ENCODE data around the gene SKAP1.

Gene SKAP1

DNA sequence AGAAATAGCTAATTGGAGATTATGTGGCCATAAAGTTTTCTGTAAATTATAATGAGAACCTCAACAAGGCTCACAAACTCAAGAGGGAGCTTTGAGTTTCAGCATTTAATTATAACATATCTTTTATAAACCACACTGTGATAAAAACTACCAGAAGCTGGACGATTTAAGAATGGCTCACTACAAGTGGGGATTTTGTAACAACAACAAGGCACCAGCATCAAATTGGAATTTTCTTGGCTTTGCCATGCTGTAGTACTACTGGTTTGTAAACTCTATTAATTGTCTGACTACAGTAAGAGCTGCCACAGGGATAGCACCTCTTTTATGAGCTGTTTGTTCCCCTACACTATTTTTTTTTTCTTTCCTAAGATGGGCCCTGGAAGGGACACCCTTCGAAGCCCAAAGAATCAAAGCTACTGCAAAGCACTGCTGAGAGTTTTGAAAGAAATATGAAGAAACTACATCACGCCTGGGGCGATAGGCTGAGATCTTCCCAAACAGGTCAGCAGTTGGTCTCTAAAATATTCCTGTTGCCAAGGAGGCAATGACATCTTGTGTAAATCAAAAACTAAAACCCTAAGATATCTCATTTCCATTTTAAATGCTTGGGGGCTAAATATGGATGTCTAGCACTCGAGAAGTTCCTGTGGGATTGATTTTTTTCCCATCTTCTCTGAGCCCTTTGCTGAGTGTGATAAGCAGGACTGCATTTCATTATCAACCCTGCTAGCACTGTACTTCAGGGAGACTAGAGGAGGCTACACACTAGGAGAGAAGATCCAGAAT lies 40.9 kb downstream of the SKAP1 start:
- H3K79me2 ChIP-seq (ENCODE audit: low read length), result no peaks in the 10 kb centered on the region
- H2AFZ ChIP-seq (ENCODE audit: low read length), result no peak overlapping the region
- H3K36me3 ChIP-seq (replicated peaks; ENCODE audit: insufficient read depth, low read length), result no peaks in the 10 kb centered on the region
- no peaks in the 10 kb centered on the region for H3K9me2 ChIP-seq (replicated peaks; ENCODE audit: insufficient read depth, low read length)
- H3K4me2 ChIP-seq (ENCODE audit: low read depth, low read length), result no peak overlapping the region
- H4K20me1 ChIP-seq (ENCODE audit: insufficient read depth, low read length), result no peaks in the 10 kb centered on the region
- H3K9ac ChIP-seq (ENCODE audit: low read length), result no peak overlapping the region
- H3F3A ChIP-seq (ENCODE audit: insufficient read depth, low read length), result no peaks in the 10 kb centered on the region
- DNase-seq, result no peak
- TF ChIP-seq EZH2 (optimal IDR thresholded peaks at IDR 0.05; ENCODE audit: low read depth, low read length), result no peak
- TF ChIP-seq, protein P1, sequence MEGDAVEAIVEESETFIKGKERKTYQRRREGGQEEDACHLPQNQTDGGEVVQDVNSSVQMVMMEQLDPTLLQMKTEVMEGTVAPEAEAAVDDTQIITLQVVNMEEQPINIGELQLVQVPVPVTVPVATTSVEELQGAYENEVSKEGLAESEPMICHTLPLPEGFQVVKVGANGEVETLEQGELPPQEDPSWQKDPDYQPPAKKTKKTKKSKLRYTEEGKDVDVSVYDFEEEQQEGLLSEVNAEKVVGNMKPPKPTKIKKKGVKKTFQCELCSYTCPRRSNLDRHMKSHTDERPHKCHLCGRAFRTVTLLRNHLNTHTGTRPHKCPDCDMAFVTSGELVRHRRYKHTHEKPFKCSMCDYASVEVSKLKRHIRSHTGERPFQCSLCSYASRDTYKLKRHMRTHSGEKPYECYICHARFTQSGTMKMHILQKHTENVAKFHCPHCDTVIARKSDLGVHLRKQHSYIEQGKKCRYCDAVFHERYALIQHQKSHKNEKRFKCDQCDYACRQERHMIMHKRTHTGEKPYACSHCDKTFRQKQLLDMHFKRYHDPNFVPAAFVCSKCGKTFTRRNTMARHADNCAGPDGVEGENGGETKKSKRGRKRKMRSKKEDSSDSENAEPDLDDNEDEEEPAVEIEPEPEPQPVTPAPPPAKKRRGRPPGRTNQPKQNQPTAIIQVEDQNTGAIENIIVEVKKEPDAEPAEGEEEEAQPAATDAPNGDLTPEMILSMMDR (IDR thresholded peaks at IDR 0.05; ENCODE audit: low read length), result no peak
- TF ChIP-seq EZH2phosphoT487 (IDR thresholded peaks at IDR 0.05; ENCODE audit: low read length), result no peak
- H3K9me3 ChIP-seq (replicated peaks; ENCODE audit: insufficient read depth, low read length), result no peaks in the 10 kb centered on the region
- H3K27me3 ChIP-seq (replicated peaks; ENCODE audit: insufficient read depth, low read length), result no peaks in the 10 kb centered on the region
- no peak overlapping the region for H3K27ac ChIP-seq (ENCODE audit: low read length)
- 0 out of 2 replicates have a peak, but pooled peaks cover 7% of the 10 kb centered on the region for H3K4me1 ChIP-seq (ENCODE audit: low read length)
- no peak overlapping the region for H3K4me3 ChIP-seq (ENCODE audit: low read length)

DNA sequence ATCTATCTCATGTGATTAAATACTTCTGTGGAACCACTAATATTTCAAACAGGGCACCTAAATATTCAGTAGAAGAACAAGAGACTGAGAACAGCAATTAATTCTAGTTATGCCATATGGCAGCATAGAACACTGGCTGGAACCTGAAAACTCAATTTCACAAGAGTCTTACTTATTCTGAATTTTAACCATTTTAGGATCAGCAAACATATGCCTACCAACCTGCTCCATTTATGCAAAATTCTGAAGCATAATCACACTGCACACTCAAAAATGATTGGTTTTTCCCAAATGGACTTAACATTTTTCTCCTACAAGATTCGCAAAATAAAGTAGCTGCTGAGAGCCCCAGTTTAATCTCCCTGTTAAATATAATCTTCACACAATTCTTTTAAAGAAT lies 43.2 kb downstream of the SKAP1 start:
- no peak for DNase-seq
- Histone ChIP-seq H3K4me3 (ENCODE audit: low read length) (no peak overlapping the region), H3K9me3 (replicated peaks; ENCODE audit: insufficient read depth, low read length) (no peaks in the 10 kb centered on the region), H2AFZ (ENCODE audit: low read length) (no peak overlapping the region), H3K9me2 (replicated peaks; ENCODE audit: insufficient read depth, low read length) (no peaks in the 10 kb centered on the region), H3F3A (ENCODE audit: insufficient read depth, low read length) (no peaks in the 10 kb centered on the region), H3K36me3 (replicated peaks; ENCODE audit: insufficient read depth, low read length) (no peaks in the 10 kb centered on the region), H3K27ac (ENCODE audit: low read length) (no peak overlapping the region), H3K4me1 (ENCODE audit: low read length) (no peaks in the 10 kb centered on the region), H3K4me2 (ENCODE audit: low read depth, low read length) (no peak overlapping the region), H3K27me3 (replicated peaks; ENCODE audit: insufficient read depth, low read length) (no peaks in the 10 kb centered on the region), H3K9ac (ENCODE audit: low read length) (no peak overlapping the region), H3K79me2 (ENCODE audit: low read length) (no peaks in the 10 kb centered on the region), H4K20me1 (ENCODE audit: insufficient read depth, low read length) (no peaks in the 10 kb centered on the region)
- no peak for TF ChIP-seq EZH2phosphoT487 (IDR thresholded peaks at IDR 0.05; ENCODE audit: low read length)

DNA sequence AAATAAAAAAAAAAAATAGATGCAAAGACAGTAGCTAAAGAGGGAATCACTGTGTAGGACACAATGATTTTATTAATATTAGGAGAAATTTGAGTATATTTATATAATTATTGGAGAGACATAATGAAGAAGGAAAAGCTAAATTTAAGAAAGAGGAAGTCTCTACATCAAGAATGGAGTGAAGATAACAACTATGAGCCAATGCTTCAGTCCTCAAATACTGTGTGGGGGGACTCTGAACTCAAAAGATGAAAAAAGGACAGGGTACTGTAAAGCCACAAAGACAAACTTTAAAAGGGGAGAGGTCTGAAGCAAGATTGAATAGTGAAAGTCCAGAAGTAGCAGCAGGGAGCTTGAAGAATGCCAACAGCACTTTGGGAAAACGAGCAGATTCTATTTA lies 44.7 kb downstream of the SKAP1 start:
- DNase-seq, result no peak
- Histone ChIP-seq H3K27me3 (replicated peaks; ENCODE audit: insufficient read depth, low read length) (no peaks in the 10 kb centered on the region), H3K4me2 (ENCODE audit: low read depth, low read length) (no peak overlapping the region), H3K79me2 (ENCODE audit: low read length) (no peaks in the 10 kb centered on the region), H3K36me3 (replicated peaks; ENCODE audit: insufficient read depth, low read length) (no peaks in the 10 kb centered on the region), H4K20me1 (ENCODE audit: insufficient read depth, low read length) (no peaks in the 10 kb centered on the region), H3K27ac (ENCODE audit: low read length) (no peak overlapping the region), H3K9me2 (replicated peaks; ENCODE audit: insufficient read depth, low read length) (no peaks in the 10 kb centered on the region), H2AFZ (ENCODE audit: low read length) (no peak overlapping the region), H3K4me1 (ENCODE audit: low read length) (no peaks in the 10 kb centered on the region), H3K9ac (ENCODE audit: low read length) (no peak overlapping the region), H3K4me3 (ENCODE audit: low read length) (no peak overlapping the region), H3F3A (ENCODE audit: insufficient read depth, low read length) (no peaks in the 10 kb centered on the region), H3K9me3 (replicated peaks; ENCODE audit: insufficient read depth, low read length) (no peaks in the 10 kb centered on the region)
- TF ChIP-seq EZH2 (optimal IDR thresholded peaks at IDR 0.05; ENCODE audit: low read depth, low read length), result no peak
- no peak for TF ChIP-seq EZH2phosphoT487 (IDR thresholded peaks at IDR 0.05; ENCODE audit: low read length)
- TF ChIP-seq, protein P1 (IDR thresholded peaks at IDR 0.05; ENCODE audit: low read length), result no peak

DNA sequence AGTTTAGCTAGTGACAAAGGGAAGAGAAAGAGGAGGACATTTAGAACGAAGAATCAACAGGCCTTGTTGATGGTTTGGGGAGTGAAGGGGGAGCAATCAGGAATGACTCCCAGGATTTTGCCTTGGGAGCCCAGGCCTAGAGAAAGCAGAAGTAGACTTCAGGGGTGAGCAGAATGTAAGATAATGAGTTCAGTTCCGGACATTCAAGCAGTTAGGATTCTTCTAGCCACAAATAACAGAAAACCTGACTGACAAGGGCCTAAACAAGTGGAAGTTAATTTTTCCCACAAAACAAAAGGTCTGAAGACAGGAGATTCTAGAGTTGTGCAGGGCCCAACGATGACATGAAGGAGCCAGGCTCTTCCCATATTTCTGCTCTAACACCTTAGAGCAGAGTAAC lies 45.9 kb downstream of the SKAP1 start:
- H3K27me3 ChIP-seq (replicated peaks; ENCODE audit: insufficient read depth, low read length), result no peaks in the 10 kb centered on the region
- TF ChIP-seq EZH2 (optimal IDR thresholded peaks at IDR 0.05; ENCODE audit: low read depth, low read length), result no peak
- TF ChIP-seq EZH2phosphoT487 (IDR thresholded peaks at IDR 0.05; ENCODE audit: low read length), result no peak
- TF ChIP-seq, protein P1 (IDR thresholded peaks at IDR 0.05; ENCODE audit: low read length), result no peak
- H3K4me1 ChIP-seq (ENCODE audit: low read length), result no peaks in the 10 kb centered on the region
- no peaks in the 10 kb centered on the region for H3K36me3 ChIP-seq (replicated peaks; ENCODE audit: insufficient read depth, low read length)
- no peak overlapping the region for H3K27ac ChIP-seq (ENCODE audit: low read length)
- no peak overlapping the region for H3K4me2 ChIP-seq (ENCODE audit: low read depth, low read length)
- H2AFZ ChIP-seq (ENCODE audit: low read length), result no peak overlapping the region
- no peak overlapping the region for H3K9ac ChIP-seq (ENCODE audit: low read length)
- DNase-seq, result no peak
- H4K20me1 ChIP-seq (ENCODE audit: insufficient read depth, low read length), result no peaks in the 10 kb centered on the region
- H3F3A ChIP-seq (ENCODE audit: insufficient read depth, low read length), result no peaks in the 10 kb centered on the region
- H3K9me2 ChIP-seq (replicated peaks; ENCODE audit: insufficient read depth, low read length), result no peaks in the 10 kb centered on the region
- H3K4me3 ChIP-seq (ENCODE audit: low read length), result no peak overlapping the region
- no peaks in the 10 kb centered on the region for H3K79me2 ChIP-seq (ENCODE audit: low read length)
- H3K9me3 ChIP-seq (replicated peaks; ENCODE audit: insufficient read depth, low read length), result no peaks in the 10 kb centered on the region
